Lower lobe of right lung (tissue), 2 donors: ENCODE data around the gene ABCC5. TPM values are rescaled to one million over a fixed set of nuclear protein-coding genes. Genes with fewer than 3 reads are reported as not detected.
A peak's percentile ranks its signal among the peaks of the same experiment; 100 is the strongest.

Experiments
- ATAC-seq, 2 donors: fragments of 200-7000 bp; cut with Tn5 transposase; one replicate each; pipeline ENCODE4 v1.9.1; 2020 to 2022; ENCODE audit warnings: mild to moderate bottlenecking in 2 of 2, moderate library complexity in 2 of 2
- DNase-seq: peaks from one replicate; pipeline ENCODE4 v3.0.0-alpha.2; 2020
- H3K27ac ChIP-seq: fragments of 200-600 bp; one replicate; pipeline ENCODE4 v1.8.0; 2022
- H3K27me3 ChIP-seq: fragments of 200-600 bp; one replicate; pipeline ENCODE4 v1.8.0; 2022; ENCODE audit warnings: low read depth
- H3K36me3 ChIP-seq: fragments of 200-600 bp; one replicate; pipeline ENCODE4 v1.8.0; 2022; ENCODE audit warnings: mild to moderate bottlenecking
- H3K4me1 ChIP-seq: fragments of 200-600 bp; one replicate; pipeline ENCODE4 v1.8.0; 2022
- H3K4me3 ChIP-seq: fragments of 200-600 bp; one replicate; pipeline ENCODE4 v1.8.0; 2022; ENCODE audit warnings: mild to moderate bottlenecking
- H3K9me3 ChIP-seq: fragments of 200-600 bp; one replicate; pipeline ENCODE4 v1.8.0; 2022
- intact Hi-C: fragments of 100-400 bp; cut with DNase I; formaldehyde crosslinking; loops from one replicate; pipeline ENCODE4 v1.11.0; 2022
- total RNA-seq: library from RNA; stranded (reverse); fragmentation: NEBNext Ultra II Directional; extraction: Animal tissue kit (Norgen Biotek cat#: 25700); gene quantifications from one replicate; pipeline ENCODE4 v1.2.1, GENCODE V29; 2021
- TF ChIP-seq, protein P1 (sequence below): fragments of 200-600 bp; IDR thresholded peaks from one replicate; pipeline ENCODE4 v1.8.0; 2022; ENCODE audit warnings: antibody characterized with exemption, mild to moderate bottlenecking
- donor health status: DM: no; HTN: yes; CAD: no; lungs with severe emphysema.

The ABCC5 gene
- total RNA-seq, 1 donor from 2014 or later: 38.0 TPM

DNA sequence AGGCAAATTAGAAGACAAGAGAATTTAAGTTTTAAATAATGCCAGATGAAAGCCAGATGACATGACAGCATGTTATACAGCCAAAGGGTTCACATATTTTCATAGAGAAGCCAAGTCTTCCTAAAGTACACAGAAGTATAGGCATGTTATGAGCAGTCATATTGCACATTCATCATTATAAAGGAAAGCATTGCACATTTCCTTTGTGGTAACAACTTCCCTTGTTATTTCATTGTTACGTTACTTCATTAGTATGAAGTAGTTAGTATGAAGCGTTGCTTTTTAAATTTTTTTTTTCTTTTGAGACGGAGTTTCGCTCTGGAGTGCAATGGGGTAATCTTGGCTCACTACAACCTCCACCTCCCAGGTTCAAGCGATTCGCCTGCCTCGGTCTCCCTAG lies 4.6 kb upstream of the ABCC5 start:
- no peaks in the 10 kb centered on the region for H3K9me3 ChIP-seq
- ATAC-seq: no peak
- no peaks in the 10 kb centered on the region for H3K27me3 ChIP-seq
- H3K4me1 ChIP-seq: no peaks in the 10 kb centered on the region
- no peaks in the 10 kb centered on the region for H3K36me3 ChIP-seq
- H3K27ac ChIP-seq: no peak overlapping the region
- intact Hi-C loops: no loop called here
- H3K4me3 ChIP-seq: no peak overlapping the region
- DNase-seq: no peak
- TF ChIP-seq, protein P1, sequence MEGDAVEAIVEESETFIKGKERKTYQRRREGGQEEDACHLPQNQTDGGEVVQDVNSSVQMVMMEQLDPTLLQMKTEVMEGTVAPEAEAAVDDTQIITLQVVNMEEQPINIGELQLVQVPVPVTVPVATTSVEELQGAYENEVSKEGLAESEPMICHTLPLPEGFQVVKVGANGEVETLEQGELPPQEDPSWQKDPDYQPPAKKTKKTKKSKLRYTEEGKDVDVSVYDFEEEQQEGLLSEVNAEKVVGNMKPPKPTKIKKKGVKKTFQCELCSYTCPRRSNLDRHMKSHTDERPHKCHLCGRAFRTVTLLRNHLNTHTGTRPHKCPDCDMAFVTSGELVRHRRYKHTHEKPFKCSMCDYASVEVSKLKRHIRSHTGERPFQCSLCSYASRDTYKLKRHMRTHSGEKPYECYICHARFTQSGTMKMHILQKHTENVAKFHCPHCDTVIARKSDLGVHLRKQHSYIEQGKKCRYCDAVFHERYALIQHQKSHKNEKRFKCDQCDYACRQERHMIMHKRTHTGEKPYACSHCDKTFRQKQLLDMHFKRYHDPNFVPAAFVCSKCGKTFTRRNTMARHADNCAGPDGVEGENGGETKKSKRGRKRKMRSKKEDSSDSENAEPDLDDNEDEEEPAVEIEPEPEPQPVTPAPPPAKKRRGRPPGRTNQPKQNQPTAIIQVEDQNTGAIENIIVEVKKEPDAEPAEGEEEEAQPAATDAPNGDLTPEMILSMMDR: no peak

DNA sequence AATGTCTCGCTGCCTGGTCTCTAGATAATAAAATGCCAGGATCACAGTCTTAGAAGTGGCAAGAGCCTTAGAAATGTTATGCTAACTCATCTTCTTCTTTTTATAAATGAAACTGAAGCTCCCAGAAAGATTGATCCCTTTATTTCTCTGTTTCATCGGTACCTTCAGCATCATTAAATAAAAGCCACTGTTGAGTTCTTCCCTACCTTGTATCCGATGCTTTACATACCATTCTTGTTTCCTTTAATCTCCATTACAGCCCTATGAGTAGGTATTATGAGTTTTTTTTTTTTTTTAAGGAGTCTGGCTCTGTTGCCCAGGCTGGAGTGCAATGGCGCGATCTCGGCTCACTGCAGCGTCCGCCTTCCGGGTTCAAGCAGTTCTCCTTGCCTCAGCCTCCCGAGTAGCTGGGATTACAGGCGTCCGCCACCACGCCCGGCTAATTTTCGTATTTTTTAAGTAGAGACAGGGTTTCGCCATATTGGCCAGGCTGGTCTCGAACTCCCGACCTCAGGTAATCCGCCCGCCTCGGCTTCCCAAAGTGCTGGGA lies 815 bp upstream of the ABCC5 start:
- Histone ChIP-seq H3K9me3 (no peaks in the 10 kb centered on the region), H3K36me3 (peaks cover 7% of the 10 kb centered on the region), H3K27ac (peak overlapping the region; percentile 78), H3K4me1 (peaks cover 11% of the 10 kb centered on the region), H3K4me3 (peak overlapping the region; percentile 100), H3K27me3 (no peaks in the 10 kb centered on the region)
- DNase-seq (no peak), ATAC-seq (no peak)
- intact Hi-C loops: loop anchor here (10.0 kb wide), 1 partner anchor 124 kb away; no protein-coding TSS in a partner anchor
- TF ChIP-seq, protein P1: no peak

DNA sequence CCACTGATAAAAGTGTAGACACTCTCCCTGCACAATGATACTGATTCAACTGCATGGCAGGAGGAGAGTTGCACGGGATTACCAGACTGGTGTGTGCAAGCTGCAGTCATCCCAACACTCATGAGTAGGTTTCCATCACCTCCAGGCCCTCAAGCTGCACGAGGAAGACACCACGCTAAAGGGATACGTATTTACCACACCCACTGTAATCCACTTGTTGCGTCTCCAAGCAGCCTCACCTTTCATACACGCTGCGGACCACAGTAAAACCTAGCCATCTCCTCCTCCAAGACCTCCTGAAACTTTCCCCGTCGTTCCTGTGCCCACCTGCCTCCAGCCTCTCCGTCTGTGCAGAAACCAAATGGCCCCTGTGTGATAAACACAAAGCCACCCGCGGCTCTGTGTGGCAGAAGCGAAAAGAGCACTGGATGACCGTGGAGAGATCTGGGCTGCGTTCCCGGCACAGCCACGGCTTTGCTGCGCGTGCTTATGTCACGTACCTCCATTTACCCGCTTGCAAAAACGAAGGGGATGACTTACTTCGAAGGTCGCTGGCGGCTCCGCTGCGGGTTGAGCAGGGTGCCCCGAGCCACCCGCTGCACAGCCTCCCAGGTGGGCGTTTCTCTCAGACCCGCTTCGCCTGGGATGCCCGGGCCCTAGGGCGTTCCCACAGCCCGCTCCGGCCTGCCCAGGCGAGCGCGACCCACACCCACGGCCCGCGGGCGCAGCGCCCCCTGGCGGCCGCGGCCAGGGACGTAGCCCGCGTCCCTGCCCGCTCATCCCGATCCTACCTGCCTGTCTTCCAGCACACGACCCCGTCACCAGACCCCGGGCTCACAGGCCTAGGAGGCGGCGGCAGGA lies 643 bp downstream of the ABCC5 start:
- peak overlapping the region; percentile 100 for H3K4me3 ChIP-seq
- intact Hi-C loops: loop anchor here (10.0 kb wide), 1 partner anchor 122 kb away; no protein-coding TSS in a partner anchor
- ATAC-seq (peak; percentile 97), DNase-seq (peak; percentile 78)
- peaks cover 11% of the 10 kb centered on the region for H3K4me1 ChIP-seq
- TF ChIP-seq, protein P1: peak; percentile 96
- peaks cover 18% of the 10 kb centered on the region for H3K36me3 ChIP-seq
- peak overlapping the region; percentile 78 for H3K27ac ChIP-seq
- no peaks in the 10 kb centered on the region for H3K9me3 ChIP-seq
- no peaks in the 10 kb centered on the region for H3K27me3 ChIP-seq

DNA sequence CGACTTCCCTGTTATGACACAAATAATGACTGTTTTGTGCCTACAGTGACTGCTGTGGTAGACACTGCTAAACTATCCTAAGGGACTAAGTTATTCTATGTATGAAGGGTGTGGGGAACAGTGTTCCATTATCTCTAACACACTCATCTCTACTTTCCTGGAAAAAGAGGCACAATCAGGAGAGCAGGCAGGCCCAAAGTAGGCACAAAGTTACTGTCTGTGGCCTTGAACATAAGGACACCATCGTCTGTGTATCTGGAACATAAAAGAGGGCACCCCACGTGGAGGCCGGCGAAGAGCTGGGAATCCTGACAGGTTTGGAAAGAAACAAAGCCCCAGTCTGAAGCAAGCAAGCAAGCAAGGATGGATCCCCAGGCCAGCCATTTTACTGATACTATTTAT lies 1.5 kb downstream of the ABCC5 start:
- DNase-seq: no peak
- ATAC-seq: no peak
- intact Hi-C loops: loop anchor here (10.0 kb wide), 1 partner anchor 121 kb away; no protein-coding TSS in a partner anchor
- H3K27me3 ChIP-seq: no peaks in the 10 kb centered on the region
- no peak overlapping the region for H3K27ac ChIP-seq
- peaks cover 11% of the 10 kb centered on the region for H3K4me1 ChIP-seq
- peaks cover 22% of the 10 kb centered on the region for H3K36me3 ChIP-seq
- H3K9me3 ChIP-seq: no peaks in the 10 kb centered on the region
- peak overlapping the region; percentile 2 for H3K4me3 ChIP-seq
- TF ChIP-seq, protein P1: no peak

DNA sequence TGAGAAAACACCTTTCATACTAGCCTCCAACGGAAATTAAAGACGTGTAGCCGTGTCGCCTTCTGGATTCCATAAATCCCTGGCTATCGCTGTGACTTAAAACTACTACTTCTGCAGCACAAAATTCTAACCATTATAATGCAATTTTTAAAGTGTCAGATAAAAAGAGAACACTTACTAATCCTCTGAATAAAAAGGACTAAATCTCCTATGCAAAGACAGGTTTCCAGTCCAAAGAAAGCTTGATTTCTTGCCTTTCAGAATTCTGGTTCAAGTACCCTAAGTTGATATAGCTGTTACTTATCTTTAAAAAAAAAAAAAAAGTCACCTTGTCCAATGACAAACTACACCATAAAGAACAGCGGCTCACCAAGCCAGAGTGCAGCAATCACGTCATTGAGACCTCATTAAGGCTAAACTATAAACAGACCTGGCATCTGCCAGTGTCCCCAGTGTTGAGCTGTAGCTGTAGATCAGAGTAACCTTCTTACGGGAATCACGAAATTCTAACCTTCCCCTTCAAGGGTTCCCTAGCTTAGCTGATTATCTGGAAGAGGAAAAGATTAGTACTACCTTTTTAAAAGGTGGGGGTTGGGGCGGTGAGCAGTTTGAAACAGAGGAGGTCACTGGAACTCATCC lies 2.2 kb downstream of the ABCC5 start:
- no peak for DNase-seq
- peak overlapping the region; percentile 2 for H3K4me3 ChIP-seq

More for the DNA sequence above, 2.2 kb downstream of the ABCC5 start:
- H3K9me3 ChIP-seq: no peaks in the 10 kb centered on the region
- intact Hi-C loops: loop anchor here (10.0 kb wide), 1 partner anchor 121 kb away; no protein-coding TSS in a partner anchor
- TF ChIP-seq, protein P1: no peak
- peaks cover 11% of the 10 kb centered on the region for H3K4me1 ChIP-seq
- ATAC-seq: no peak
- no peak overlapping the region for H3K27ac ChIP-seq
- peaks cover 25% of the 10 kb centered on the region for H3K36me3 ChIP-seq
- no peaks in the 10 kb centered on the region for H3K27me3 ChIP-seq
